SH-SY5Y (cell line): ENCODE measurements around the gene NFIB.

Experiments
- GATA2 ChIP-seq: IDR thresholded peaks from 2 replicates; pipeline ENCODE4 v1.6.1; 2011; ENCODE audit warnings: mild to moderate bottlenecking, low read depth, low read length
- GATA3 ChIP-seq: IDR thresholded peaks from 2 replicates; pipeline ENCODE4 v1.6.1; 2011; ENCODE audit warnings: low read depth, mild to moderate bottlenecking, low read length, moderate library complexity

The NFIB gene

GRCh38 chr9:14193328-14193990 lies 120.5 kb downstream of the NFIB start:
- TF ChIP-seq GATA3 (no peak), GATA2 (no peak)

- TF ChIP-seq GATA3: no peak
- TF ChIP-seq GATA2: no peak
Observed at GRCh38 chr9:14192556-14192955, 121.4 kb downstream of the NFIB start.

GRCh38 chr9:14191512-14191911 lies 122.4 kb downstream of the NFIB start:
- TF ChIP-seq GATA3: peak; percentile 55
- TF ChIP-seq GATA2: 0 out of 2 replicates have a peak, but pooled peaks have one; percentile 4

- no peak for TF ChIP-seq GATA2
- TF ChIP-seq GATA3: peak; percentile 59; the same call in 1 of the 2 replicates
Observed at GRCh38 chr9:14190240-14190639, 123.7 kb downstream of the NFIB start.

GRCh38 chr9:14189578-14189977 lies 124.4 kb downstream of the NFIB start:
- TF ChIP-seq GATA3 (no peak), GATA2 (no peak)

- TF ChIP-seq GATA3: no peak
Observed at GRCh38 chr9:14189146-14189545, 124.8 kb downstream of the NFIB start.

- no peak for TF ChIP-seq GATA2
- TF ChIP-seq GATA3: no peak
Observed at GRCh38 chr9:14188538-14188937, 125.4 kb downstream of the NFIB start.

- TF ChIP-seq GATA2: no peak
- TF ChIP-seq GATA3: 0 out of 2 replicates have a peak, but pooled peaks have one; percentile 32
Observed at GRCh38 chr9:14188011-14188410, 125.9 kb downstream of the NFIB start.

- TF ChIP-seq GATA2 (no peak), GATA3 (no peak)
Observed at GRCh38 chr9:14186096-14186495, 127.8 kb downstream of the NFIB start.

GRCh38 chr9:14185016-14185415 lies 128.9 kb downstream of the NFIB start:
- no peak for TF ChIP-seq GATA3
- TF ChIP-seq GATA2: no peak

- TF ChIP-seq GATA2: no peak
- TF ChIP-seq GATA3: no peak
Observed at GRCh38 chr9:14183001-14183400, 130.9 kb downstream of the NFIB start.

GRCh38 chr9:14180960-14181537 lies 132.9 kb downstream of the NFIB start:
- no peak for TF ChIP-seq GATA2
- no peak for TF ChIP-seq GATA3

GRCh38 chr9:14180093-14180959 lies 133.6 kb downstream of the NFIB start:
- no peak for TF ChIP-seq GATA3
- no peak for TF ChIP-seq GATA2

- no peak for TF ChIP-seq GATA2
- TF ChIP-seq GATA3: no peak
Observed at GRCh38 chr9:14179449-14179848, 134.5 kb downstream of the NFIB start.
